Lung microvascular endothelial cell (primary cell): ENCODE results near the gene CELF1. TPM values are rescaled to one million over a fixed set of nuclear protein-coding genes. Genes with fewer than 3 reads are reported as not detected.
A peak's percentile ranks its signal among the peaks of the same experiment; 100 is the strongest.
"Not testable (repeated sequence)": the region's sequence is repeated elsewhere in the genome, so short reads cannot be mapped to it uniquely, and the experiment has no call there.

Experiments
- DNase-seq, 2 donors: peaks; one replicate each; pipeline versions ENCODE4 v3.0.0 to v3.0.0-alpha.2; 2010; ENCODE audit warnings: low read depth in 2 of 2
- total RNA-seq: library from RNA; depleted of rRNA; stranded (reverse); fragments of >200 nt; gene quantifications from 2 replicates; pipeline ENCODE4 v1.2.1, GENCODE V29; 2014

CELF1 gene
- total RNA-seq, 1 donor from 2014 or later = 75.0 TPM

DNA sequence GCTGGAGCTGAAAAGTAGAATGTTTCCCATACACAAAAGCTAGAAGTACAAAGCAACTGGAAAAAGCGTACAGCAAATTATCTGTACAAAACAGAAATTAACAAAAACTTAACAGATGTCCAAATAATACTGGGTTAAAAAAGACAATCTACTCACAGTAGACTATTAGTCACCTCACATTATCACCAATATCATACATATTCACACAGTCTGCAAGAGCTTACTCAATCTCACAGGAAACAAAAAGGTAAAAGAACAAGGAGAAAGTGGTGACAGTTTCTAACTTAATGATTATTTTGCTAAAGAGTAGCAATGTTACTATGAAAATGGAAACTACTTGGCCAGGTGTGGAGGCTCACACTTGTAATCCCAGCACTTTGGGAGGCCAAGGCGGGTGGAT is 11.9 kb downstream of the CELF1 start:
- no peak for DNase-seq

DNA sequence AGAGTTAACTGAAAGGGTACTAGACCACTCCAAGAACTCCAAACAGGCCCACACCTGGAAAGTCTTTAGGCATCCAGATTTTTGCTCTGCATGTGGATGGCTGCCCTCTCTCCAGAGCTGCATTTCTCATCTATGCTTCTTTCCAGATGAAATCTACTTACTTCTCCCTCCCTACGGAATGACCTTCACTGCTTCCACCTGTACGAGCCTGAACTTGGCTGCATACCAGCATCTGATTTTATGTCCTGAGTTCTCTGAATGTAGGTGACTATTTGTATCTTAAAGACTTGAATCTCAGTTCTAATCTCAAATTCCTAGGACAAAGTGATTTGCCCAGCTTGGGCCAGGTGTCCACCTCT is 13.3 kb downstream of the CELF1 start:
- no peak for DNase-seq

DNA sequence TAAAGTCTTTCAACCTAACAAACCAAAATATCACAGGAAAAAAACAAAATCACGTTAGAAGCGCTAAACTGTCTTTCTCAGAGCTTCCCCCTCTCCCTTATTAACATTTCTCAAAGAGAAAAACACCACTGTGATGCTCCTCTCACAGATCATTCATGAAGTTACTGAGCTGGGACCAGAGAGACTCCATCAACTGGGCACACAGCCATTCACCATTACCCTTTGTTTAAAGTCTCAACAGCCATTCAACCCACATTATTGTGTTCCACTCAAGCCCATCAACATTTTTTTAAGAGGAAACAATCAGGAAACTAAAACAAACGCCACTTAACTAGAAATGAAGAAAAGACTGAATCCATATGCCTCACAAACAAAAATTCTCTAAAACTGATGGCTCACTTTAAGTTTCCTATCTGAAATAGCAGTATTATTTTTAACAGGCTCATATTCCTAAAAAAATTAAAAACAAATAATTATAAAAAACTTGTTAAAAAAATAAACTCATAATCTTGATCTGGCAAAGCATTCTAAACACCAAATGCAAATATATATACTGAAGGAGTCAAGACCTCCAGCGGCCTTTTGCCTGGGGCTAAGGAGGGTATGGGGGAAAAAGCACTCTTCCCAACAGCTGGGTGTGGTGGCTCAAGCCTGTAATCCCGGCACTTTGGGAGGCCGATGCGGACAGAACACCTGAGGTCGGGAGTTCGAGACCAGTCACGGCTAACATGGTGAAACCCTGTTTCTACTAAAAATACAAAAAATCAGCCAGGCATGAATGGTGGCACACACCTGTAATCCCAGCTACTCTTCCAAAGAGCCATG is 14.0 kb downstream of the CELF1 start:
- peak; percentile 73 for DNase-seq

DNA sequence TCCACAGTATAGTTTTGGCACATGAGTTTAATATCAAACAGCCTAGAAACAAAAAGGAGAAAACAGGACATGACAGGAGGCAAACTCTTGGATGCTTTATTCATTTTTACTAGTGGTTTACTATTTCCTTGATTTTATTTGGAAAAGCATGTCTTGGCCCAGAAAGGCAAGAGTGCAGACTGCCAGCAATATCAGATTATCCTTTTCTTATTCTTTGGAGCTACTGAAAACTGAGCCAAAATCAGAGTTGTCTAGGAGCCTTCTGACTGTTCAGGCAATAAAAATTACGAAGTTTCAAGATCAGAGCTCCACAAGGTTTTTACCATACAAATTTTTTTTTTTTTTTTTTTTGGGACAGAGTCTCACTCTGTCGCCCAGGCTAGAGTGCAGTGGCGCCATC is 16.0 kb downstream of the CELF1 start:
- no peak for DNase-seq

DNA sequence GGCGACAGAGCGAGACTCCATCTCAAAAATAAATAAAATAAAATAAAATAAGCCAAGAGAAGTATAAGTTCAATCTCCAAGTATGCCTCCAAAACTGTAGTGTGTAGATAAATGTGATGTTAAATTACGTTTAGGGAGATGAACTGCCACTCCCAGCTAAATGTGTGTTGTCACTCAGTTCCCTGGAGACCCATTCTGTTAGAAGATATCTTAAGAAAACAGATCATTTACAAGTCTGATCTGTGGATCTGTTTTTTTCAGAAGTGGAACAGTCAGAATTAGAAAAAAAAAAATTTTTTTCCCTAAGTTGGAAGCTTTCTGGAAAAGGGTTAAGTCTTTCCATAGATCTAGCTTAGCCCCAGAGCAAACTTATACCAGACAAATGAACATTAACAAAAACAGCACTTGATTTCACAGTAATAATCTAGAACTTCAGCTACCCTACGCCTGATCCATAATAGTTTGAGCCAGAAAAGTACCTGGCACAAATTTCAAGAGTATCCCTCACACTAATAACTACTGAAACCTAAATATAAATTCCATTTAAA is 18.2 kb downstream of the CELF1 start:
- no peak for DNase-seq

DNA sequence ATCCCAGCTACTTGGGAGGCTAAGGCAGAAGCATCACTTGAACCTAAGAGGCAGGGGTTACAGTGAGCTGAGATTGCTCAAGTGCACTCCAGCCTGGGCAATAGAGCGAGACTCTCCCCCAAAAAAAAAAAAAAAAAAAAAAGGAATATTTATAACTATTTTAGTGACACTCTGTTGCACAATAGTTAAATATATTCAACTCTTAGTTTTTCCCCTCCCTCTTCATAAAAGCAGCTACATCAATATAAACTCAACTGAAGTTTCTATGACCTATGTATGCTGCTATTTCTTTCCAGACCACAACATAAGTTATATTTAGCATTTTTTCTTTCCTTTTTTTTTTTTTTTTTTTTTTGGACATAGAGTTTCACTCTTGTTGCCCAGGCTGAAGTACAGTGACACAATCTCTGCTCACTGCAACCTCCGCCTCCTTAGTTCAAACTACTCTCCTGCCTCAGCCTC is 19.2 kb downstream of the CELF1 start:
- no peak for DNase-seq

DNA sequence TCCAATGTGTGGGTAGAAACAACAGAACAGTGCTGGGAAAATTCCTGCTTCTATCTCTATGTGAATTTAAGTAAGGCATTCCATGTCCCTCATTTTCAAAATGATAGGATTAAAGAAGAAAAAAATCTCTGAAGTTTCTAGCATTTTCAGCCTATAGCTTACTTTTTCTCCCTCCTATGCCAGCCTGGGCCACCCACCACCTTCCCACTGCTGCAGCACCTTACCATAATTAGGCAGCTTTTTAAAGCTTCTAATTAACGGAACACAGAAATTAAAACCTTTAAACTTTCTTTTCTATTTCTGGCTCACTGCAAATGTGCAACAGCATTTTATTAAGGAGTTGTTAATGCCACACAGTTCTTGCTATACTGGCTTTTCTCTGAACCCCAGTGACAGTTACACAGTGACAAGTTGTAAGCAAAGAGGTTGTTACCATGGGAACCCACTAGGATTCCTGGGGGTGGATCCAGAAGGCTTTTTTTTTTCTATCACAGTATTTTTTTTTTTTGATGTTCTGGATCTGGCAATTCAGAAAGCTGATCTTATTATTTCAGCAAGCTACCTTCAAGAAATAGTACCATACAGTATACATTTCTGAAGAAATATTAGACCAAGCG is 20.2 kb downstream of the CELF1 start:
- DNase-seq = peak in 1 of 2 donors; percentile 58

DNA sequence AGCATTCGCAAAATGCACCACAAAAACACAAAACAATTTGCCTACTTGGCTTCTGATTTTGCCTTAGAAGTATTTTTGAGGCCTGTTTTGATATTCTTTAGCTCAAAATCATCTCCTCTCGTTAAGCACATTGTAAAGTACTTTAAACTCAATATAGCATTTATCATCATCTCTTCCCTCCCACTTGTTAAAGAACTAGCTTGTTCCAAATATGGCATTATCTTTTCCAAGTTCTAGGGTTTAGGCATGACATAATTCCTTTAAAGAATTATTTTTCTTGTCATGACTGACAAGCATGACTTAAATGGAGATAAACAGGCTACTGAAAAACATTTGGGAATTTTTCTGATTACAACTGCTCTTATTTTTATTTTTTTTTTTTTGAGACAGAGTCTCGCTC is 21.3 kb downstream of the CELF1 start:
- DNase-seq = no peak

DNA sequence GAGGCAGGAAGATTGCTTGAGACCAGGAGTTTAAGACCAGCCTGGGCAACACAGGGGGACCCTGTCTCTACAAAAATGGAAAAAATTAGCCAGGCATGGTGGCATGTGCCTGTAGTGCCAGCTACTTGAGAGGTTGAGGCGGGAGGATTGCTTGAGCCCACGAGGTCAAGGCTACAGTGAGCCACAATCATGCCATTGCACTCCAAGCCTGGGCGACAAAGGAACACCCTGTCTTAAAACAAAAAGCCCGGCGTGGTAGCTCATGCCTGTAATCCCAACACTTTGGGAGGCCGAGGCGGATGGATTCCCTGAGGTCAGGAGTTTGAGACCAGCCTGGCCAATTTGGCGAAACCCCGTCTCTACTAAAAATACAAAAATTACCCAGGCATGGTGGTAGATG is 22.2 kb downstream of the CELF1 start:
- not testable (repeated sequence) for DNase-seq

DNA sequence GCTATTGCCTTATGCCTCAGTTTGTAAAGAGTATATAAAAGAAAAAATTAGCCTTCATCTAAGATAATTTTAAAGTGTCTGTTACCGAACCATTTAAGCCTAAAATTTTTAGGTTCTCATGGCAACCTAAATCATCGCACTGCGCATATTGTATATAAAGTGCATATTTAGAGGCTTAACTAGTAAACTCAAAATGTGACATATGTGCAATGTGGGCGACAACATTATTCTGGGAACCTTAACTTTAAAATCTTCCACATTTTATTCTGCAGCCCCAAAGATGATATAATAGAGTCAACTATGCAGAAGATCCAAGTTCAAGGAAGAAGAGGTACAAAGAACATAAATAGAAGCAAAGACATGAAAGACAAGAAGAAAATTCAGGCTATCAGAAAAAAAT is 23.0 kb downstream of the CELF1 start:
- DNase-seq = no peak

DNA sequence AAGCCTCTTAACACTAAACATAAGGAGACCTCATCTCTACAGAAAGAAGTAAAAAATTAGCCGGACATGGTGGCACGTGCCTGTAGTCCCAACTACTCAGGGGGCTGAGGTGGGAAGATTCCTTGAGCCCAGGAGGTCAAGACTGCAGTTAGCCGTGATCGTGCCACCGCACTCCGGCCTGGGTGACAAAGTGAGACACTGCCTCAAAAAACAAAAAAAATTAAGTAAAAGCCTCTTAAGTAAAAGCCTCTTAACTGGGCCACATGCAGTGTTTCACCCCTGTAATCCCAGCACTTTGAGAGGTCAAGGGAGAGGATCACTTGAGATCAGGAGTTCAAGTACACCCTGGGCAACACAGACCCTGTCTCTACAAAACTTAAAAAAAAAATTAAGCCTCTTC is 25.7 kb downstream of the CELF1 start:
- DNase-seq = no peak

DNA sequence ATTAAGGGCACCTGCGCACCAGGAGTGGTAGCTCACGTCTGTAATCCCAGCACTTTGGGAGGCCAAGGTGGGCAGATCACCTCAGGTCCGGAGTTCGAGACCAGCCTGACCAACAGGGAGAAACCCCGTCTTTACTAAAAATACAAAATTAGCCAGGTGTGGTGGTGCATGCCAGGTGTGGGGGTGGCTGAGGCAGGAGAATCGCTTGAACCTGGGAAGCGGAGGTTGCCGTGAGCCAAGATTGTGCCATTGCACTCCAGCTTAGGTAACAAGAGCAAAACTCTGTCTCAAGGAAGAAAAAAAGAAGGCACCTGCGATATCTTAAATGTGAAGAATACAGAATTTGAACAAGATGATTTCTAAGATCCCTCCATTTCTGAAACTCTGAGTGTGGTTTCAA is 26.9 kb downstream of the CELF1 start:
- not testable (repeated sequence) for DNase-seq

DNA sequence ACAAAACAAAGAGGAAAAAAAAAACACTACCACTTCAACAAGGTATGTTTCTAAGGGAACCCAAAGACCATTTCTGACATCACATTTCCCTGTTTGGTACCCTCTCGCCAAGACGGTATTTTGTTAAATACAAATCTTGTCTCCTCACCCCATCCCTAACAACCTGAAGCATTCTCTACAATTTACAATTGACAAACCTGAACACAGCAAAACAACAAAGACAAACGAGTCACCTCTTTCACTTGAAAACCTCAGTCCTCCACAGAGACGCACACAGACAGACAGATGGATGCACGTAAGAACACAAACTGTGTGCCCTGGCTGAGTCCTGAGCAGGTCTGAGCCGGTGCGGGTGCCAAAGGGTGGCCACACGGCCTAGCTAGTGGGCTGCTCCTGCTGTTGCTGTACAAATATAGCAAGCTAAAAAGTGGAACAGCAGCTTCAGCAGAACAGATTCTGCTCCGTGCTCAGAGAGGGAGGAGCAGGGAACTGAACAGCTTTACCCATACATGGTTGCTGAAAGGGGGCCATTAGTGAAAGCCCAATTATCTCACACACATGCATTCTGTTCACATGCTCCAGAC is 28.5 kb downstream of the CELF1 start:
- DNase-seq = peak; percentile 35 to 40

DNA sequence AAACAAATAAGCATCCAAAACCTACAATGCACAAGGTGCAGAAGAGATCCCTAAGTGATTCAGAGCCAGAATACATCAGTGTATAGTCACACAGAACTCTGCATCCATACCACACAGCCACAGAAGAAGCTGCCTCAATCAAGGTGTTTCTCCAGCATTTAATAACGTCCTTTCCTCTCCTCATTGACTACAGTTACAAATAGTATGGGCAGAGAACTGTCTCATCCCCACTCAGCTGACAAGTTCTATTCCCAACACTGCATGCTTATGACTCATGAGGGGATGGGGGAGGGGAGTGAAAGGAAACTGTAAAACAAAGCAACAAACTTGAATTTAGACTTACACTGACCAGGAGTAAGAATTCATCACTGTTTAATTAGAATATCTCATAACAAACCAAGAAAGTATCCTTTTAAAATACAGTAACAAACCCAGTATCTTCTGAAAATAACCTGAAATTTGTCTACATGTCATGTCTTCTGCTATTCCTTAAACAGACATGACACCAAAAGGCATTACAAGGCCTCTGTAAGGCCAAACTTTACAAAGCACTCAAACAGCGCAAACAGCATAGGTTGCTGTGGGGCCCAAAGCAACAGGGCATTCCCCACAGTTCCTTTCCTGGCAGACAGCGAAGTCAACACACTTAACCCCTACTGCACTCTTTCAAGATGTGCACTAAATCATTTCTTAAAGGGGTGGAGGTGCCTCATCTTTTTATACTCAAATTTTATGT is 29.3 kb downstream of the CELF1 start:
- peak; percentile 73 to 89 for DNase-seq

DNA sequence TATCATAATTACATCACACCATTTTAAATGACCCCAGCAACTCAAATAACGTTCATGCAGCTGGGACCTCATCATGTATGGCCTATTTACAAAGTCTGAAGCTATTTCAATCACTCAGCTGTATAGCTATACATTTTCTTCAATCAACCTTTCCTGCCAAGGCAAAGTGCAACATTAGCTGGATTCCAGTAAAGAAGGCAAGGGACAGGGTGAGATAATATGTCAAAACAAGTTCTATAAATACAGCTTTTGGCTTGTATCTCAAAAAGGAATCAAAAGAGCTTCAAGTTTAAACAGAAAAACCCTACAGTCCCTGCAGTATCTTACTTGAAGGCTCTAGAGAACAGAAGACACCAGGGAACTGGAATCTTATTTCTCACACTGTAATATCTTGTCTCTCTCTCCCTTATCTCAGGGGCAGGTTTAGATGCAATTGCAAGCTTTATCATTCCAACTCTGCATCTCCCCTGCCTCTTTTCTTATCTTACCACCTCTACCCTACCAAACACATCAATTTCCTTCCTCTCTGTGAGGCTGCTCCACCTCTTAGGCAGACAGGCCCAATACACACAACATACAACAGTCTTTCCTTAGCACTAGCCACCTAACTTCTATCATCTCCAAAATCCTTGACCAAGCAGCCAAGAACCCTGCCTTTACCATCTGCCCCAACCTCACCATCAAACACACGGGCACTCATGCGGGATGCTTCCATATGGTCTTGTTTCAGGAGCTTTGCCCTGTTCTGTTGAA is 34.5 kb downstream of the CELF1 start:
- DNase-seq = no peak

DNA sequence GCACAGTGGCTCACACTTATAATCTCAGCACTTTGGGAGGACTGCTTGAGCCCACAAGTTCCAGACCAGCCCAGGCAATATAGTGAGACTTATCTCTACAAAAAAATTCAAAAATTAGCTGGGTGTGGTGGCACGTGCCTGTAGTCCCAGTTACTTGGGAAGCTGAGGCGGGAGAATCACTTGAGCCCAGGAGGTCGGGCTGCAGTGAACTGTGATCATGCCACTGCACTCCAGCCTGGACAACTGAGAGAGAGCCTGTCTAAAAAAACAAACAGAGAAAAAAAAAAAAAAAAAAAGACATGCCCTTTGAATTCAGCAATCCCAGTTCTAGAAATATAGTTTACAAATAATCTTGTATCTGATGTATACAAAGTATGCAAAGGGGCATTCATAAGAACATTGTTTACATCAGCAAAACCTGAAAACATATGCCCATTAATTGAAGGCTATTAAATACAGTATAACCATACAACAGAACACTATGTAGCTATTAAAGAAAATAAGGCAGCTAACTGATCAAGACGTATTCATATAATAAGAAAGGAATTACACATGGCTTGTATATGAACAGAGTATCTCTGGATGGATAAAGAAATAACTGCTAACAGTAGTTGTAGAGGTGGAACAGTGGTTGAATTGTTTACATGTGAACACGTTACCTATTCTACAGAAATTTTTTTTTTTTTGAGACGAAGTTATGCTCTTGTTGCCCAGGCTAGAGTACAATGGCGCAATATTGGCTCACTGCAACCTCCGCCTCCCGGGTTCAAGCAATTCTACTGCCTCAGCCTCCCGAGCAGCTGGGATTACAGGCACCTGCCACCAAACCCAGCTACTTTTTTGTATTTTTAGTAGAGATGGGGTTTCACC is 35.7 kb downstream of the CELF1 start:
- no peak for DNase-seq

DNA sequence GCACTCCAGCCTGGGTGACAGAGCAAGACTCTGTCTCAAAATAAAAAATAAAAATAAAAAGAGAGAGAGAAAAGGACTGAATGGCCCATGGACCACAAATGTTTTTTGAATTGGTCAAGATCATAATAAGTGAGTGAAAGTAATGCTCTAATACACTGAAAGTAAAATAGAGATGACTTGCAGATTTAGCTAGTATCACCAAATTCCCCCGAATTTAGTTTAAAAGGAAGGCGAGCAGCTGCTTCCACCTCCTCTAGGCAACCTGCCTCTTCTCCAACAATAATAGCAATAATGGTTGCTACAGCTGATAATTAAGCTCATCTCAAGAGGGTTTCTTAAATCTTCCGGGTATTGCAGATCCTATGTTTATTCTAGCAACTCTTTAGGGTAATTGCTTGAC is 36.8 kb downstream of the CELF1 start:
- DNase-seq = no peak

DNA sequence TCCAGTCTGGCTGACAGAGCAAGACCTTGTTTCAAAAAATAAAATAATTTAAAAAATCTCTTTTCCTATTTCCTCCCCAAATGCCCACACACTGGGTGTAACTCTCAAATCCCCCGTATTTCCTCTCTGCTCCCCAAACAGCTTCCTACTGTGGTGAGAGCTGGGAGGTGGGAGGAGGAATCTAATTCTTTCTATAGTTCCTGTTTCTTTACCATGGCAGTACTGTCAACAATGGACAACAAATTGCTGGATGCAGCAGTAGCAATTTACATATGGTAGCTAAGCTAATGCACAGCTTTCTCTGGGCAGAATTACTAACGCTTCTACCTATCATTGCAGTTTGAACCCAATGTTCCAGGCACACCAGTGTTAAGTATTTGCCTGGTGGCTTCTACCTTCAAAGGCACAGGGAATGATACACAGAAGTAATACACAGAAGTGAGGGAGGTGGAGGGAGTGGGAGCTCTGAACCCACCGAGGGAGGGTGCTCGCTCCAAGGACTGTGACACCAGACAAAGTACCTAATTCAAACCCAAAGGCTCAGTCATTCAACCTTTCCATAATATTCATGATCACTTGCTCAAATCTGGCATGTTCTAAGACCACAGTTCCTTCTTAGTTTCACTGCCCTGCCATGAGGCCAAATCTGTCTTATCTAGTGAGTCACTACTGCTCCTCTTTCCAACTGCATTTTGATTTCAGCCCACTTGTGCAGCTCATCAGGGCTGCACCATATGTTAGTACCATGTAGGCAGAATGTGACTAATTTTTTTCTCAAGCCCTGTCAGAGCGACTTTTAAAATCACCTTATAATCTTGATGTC is 37.9 kb downstream of the CELF1 start:
- peak; percentile 51 to 56 for DNase-seq

DNA sequence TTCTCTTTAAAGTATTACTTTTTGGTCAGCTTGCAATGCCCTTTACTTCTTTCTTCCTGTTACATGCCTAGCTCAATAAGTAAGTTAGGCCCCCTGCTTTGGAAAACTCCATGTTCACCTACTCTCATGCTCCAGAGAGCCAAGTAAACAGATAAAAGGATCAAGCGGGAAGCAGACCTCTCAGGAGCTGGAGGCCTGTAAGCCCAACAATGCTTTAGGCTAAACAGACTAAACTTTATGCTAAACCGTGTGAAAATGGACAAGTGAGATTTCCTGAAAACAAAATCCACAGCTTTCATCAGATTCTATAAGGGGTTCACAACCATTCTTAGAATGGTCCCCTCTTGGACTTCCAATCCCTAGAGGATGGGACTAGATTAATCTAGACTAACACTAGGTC is 40.2 kb downstream of the CELF1 start:
- no peak for DNase-seq
